ENCODE results near the gene CIDEC. TPM values are rescaled to one million over a fixed set of nuclear protein-coding genes. Genes with fewer than 3 reads are reported as not detected.

The CIDEC gene
- total and polyA plus RNA-seq, 2 of the 8 experiments (the other 6 are each of a cell fraction or from before 2014, with no cell fraction given): not detected

DNA sequence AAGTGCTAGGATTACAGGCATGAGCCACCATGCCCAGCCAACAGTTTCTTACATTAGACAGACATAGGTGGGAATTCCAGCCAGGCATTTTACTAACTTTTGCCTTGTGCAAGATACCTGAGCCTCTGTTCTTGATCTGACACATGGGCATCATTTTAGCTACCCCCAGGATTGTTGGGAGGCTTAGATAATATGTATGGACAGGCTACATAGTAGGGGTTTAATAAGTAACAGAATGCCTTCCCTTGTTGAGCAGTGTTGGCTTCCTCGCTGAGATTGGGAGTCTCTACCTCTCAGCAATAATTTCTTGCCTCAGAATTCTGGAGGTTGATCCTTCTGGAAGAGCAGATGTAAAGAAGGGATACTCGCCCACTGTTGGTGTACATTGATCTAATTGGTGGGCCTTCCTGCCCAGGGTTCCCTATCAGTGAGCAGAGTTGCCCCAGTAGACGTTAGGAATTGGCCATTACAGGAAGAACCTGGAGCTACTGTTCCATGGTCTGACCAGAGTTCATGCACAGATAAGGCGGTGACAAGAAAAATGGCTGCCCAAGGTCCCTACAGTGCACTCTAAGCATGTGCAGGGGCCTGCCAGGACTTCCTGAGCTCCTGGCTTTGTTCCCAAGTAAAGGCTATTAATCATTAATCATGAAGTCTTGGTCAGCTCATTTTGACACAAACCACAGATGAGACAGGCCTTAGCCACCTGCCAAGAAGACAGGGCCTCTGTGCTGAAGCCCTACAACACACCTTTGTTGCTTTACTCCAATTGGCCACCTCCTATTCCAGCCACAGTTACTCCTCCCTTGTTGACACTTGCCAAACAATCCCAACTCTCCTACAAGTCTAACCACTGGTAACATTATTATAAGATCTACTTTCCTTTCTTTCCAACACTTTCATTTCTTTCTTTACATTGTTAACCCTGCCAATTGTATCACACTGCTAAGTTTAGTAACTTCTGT, 17.6 kb upstream of the CIDEC start (continued):
- TF ChIP-seq, protein P1, sequence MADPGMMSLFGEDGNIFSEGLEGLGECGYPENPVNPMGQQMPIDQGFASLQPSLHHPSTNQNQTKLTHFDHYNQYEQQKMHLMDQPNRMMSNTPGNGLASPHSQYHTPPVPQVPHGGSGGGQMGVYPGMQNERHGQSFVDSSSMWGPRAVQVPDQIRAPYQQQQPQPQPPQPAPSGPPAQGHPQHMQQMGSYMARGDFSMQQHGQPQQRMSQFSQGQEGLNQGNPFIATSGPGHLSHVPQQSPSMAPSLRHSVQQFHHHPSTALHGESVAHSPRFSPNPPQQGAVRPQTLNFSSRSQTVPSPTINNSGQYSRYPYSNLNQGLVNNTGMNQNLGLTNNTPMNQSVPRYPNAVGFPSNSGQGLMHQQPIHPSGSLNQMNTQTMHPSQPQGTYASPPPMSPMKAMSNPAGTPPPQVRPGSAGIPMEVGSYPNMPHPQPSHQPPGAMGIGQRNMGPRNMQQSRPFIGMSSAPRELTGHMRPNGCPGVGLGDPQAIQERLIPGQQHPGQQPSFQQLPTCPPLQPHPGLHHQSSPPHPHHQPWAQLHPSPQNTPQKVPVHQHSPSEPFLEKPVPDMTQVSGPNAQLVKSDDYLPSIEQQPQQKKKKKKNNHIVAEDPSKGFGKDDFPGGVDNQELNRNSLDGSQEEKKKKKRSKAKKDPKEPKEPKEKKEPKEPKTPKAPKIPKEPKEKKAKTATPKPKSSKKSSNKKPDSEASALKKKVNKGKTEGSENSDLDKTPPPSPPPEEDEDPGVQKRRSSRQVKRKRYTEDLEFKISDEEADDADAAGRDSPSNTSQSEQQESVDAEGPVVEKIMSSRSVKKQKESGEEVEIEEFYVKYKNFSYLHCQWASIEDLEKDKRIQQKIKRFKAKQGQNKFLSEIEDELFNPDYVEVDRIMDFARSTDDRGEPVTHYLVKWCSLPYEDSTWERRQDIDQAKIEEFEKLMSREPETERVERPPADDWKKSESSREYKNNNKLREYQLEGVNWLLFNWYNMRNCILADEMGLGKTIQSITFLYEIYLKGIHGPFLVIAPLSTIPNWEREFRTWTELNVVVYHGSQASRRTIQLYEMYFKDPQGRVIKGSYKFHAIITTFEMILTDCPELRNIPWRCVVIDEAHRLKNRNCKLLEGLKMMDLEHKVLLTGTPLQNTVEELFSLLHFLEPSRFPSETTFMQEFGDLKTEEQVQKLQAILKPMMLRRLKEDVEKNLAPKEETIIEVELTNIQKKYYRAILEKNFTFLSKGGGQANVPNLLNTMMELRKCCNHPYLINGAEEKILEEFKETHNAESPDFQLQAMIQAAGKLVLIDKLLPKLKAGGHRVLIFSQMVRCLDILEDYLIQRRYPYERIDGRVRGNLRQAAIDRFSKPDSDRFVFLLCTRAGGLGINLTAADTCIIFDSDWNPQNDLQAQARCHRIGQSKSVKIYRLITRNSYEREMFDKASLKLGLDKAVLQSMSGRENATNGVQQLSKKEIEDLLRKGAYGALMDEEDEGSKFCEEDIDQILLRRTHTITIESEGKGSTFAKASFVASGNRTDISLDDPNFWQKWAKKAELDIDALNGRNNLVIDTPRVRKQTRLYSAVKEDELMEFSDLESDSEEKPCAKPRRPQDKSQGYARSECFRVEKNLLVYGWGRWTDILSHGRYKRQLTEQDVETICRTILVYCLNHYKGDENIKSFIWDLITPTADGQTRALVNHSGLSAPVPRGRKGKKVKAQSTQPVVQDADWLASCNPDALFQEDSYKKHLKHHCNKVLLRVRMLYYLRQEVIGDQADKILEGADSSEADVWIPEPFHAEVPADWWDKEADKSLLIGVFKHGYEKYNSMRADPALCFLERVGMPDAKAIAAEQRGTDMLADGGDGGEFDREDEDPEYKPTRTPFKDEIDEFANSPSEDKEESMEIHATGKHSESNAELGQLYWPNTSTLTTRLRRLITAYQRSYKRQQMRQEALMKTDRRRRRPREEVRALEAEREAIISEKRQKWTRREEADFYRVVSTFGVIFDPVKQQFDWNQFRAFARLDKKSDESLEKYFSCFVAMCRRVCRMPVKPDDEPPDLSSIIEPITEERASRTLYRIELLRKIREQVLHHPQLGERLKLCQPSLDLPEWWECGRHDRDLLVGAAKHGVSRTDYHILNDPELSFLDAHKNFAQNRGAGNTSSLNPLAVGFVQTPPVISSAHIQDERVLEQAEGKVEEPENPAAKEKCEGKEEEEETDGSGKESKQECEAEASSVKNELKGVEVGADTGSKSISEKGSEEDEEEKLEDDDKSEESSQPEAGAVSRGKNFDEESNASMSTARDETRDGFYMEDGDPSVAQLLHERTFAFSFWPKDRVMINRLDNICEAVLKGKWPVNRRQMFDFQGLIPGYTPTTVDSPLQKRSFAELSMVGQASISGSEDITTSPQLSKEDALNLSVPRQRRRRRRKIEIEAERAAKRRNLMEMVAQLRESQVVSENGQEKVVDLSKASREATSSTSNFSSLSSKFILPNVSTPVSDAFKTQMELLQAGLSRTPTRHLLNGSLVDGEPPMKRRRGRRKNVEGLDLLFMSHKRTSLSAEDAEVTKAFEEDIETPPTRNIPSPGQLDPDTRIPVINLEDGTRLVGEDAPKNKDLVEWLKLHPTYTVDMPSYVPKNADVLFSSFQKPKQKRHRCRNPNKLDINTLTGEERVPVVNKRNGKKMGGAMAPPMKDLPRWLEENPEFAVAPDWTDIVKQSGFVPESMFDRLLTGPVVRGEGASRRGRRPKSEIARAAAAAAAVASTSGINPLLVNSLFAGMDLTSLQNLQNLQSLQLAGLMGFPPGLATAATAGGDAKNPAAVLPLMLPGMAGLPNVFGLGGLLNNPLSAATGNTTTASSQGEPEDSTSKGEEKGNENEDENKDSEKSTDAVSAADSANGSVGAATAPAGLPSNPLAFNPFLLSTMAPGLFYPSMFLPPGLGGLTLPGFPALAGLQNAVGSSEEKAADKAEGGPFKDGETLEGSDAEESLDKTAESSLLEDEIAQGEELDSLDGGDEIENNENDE (IDR thresholded peaks at IDR 0.05; ENCODE audit: insufficient replicate concordance, low read length): no peak

Measured in H1 (cell line).